Endothelial cell of umbilical vein (primary cell): ENCODE results near the gene CDH23.

Source experiments
- CTCF ChIP-seq, 2 donors: IDR thresholded peaks; 1 replicate in 1 of 2; 2 replicates in 1 of 2; pipeline ENCODE4 v1.5.1; 2011; ENCODE audit warnings: low read length in 2 of 2, mild to moderate bottlenecking in 2 of 2, moderate library complexity in 2 of 2, control low read depth in 1 of 2, inconsistent platforms in 1 of 2, low read depth in 1 of 2; ENCODE audit not compliant: insufficient read depth in 1 of 2; ENCODE audit errors: extremely low read depth in 1 of 2
- JUN ChIP-seq: IDR thresholded peaks from 2 replicates; pipeline ENCODE4 v1.6.1; 2011; ENCODE audit warnings: borderline replicate concordance, low read depth; ENCODE audit not compliant: insufficient read length, insufficient read depth
- POLR2A ChIP-seq: IDR thresholded peaks from 2 replicates; pipeline ENCODE4 v1.6.1; 2012; ENCODE audit warnings: low read depth, mild to moderate bottlenecking, control low read depth, low read length
- POLR2AphosphoS5 ChIP-seq: IDR thresholded peaks from 2 replicates; pipeline ENCODE4 v1.6.1; 2012; ENCODE audit warnings: low read depth, mild to moderate bottlenecking, control low read depth, low read length, moderate library complexity; ENCODE audit not compliant: insufficient read depth

GRCh38 chr10:71515531-71516172, 118.9 kb downstream of the CDH23 start:
- TF ChIP-seq JUN (no peak), CTCF (IDR thresholded peaks at IDR 0.05; ENCODE audit: extremely low read depth in 1 of 2, insufficient read depth in 1 of 2, low read depth in 1 of 2, low read length in 2 of 2) (no peak), POLR2AphosphoS5 (no peak), POLR2A (no peak)
